NOMO-1 treated with dmso at 0.1 percent for 144 hours (cell line): ENCODE measurements around the gene GRIN1.

Source experiments
- DNase-seq: peaks from one replicate; lab custom pipeline; 2025; ENCODE audit not compliant: unreplicated experiment; lab: John Stamatoyannopoulos, UW

Gene GRIN1

GRCh38 chr9:137205126-137206069 lies 66.4 kb downstream of the GRIN1 start, which contains the start of the genes NDOR1 and TMEM203:
NDOR1 (plus strand) TSS chr9:137205700; CDS start chr9:137205778, 78 bp downstream.
TMEM203 (minus strand) TSS chr9:137205648; CDS start chr9:137205414, 234 bp downstream.
- peak; percentile 88 for DNase-seq

- DNase-seq, result no peak
Measured at GRCh38 chr9:137206602-137207001, 67.6 kb downstream of the GRIN1 start.

GRCh38 chr9:137211532-137211931 lies 72.6 kb downstream of the GRIN1 start:
- DNase-seq, result no peak

DNA sequence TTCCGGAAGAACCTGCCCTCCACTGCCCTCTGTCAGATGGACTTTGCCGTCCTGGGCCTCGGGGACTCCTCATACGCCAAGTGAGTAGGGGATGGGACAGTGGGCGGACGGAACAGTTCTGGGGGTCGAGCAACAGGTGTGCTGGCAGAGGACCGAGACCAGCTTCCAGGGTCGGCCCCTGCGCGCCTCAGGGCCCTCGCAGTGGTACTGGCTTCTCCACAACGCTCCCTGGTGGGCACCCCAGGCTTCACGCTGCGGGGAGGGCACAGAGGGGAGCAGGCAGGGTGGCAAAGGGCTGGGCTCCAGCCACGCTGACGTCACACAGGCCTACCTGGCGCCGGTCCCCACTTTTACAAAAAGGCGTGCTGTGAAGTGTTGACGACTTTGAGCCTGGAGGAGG lies 73.6 kb downstream of the GRIN1 start:
- DNase-seq, result no peak

DNA sequence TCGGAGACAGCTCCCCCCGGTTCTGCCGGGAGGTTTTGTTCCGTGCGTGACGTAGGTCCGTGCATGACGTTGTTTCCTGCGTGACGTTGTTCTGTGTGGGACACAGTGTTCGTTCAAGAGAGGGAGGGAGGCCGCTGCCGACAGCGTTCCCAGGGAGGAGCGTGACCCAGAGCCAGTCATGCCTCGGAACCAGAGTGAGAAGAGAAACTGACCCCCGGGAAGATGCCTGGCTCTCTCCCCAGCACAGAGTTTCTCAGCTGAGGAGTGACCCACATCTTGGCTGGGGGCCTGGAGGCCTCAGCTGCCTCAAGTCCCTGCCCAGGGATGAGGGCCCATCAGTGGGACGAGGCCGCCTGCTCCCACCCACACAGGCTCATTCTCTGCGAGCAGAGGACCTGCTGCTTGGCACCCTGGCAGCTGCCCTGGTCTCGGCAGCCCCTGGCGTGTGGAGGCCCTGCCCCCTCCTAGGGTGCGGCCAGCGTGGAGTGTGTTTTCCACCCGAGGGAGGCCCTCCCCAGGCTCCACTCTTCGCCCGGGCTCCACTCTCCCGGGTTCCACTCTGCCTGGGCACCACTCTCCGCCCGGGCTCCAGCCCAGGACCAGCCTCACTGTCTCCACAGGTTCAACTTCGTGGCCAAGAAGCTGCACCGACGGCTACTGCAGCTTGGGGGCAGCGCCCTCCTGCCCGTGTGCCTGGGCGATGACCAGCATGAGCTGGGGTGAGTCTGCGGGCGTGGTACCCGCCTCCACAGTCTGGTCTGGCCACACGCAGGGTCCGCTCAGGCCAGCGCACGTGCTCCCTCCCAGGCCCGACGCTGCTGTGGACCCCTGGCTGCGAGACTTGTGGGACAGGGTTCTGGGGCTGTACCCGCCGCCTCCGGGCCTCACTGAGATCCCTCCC lies 74.5 kb downstream of the GRIN1 start:
- no peak for DNase-seq

DNA sequence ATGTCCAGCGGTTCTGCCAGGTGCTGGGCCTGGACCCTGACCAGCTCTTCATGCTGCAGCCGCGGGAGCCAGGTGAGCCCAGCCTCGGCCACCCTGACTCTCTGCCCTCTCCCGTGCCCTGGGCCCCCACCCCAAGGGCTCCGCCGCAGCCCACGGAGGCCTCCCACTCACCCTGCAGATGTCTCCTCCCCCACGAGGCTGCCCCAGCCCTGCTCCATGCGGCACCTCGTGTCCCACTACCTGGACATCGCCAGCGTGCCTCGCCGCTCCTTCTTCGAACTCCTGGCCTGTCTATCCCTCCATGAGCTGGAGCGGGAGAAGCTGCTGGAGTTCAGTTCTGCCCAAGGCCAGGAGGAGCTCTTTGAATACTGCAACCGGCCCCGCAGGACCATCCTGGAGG lies 75.7 kb downstream of the GRIN1 start:
- DNase-seq, result no peak

DNA sequence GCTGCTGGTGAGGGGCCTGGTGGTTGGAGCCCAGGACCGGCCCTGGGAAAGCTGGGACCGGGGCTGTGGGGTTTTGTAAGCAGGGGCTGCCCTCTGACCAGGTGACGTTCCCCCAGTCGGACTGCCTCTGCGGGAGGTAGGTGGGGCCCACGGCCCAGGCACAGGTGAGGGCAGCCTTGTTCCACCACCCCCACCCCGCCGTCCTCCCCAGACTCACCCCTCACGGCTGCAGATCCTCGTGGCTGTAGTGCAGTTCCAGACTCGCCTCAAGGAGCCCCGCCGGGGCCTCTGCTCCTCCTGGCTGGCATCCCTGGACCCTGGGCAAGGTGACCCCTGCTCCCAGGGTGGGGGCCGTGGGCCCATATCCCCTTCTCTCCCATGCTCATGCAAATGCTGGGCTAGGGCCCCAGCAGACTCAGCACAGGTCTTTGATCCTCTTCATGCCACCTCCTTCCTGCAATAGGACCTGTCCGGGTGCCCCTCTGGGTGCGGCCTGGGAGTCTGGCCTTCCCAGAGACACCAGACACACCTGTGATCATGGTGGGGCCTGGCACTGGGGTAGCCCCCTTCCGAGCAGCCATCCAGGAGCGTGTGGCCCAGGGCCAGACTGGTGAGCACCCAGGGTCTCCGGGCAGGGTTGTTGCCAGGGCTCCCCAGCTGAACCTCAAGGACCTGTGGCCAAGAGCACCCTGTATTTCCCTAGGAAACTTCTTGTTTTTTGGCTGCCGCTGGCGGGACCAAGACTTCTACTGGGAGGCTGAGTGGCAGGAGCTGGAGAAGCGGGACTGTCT lies 76.4 kb downstream of the GRIN1 start:
- no peak for DNase-seq

DNA sequence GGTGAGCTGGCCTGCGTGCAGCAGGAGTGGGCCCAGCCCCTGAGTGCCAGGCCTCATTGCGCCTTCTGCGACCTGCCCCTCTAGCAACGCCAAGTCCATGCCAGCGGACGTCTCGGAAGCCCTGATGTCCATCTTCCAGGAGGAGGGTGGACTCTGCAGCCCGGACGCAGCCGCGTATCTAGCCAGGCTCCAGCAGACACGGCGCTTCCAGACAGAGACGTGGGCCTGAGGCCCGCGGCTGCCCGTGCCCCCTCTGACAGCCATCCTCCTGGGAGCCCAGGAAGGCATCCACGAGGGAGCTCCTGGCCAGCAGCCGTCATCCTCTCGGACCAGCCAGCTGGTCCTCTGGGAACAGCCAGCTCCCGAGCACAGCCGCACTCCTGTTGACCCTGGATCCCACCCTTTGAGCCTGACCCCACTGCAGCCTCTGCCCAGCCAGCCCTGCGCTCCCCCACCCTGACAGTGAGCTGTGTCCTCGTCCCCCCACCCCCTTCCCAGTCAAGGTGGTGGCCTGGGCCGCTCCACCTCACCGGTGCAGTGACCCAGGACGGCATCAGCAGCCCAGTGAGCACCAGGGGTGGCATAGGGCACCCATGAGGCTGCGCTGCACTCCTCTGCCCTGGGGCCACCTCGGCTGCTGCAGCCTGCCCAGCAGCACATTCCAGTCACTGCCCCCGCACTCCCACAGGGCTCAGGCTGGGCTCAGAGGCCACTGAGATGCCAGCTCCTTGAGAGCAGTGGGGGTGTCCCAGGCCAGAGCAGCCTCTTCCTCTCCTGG lies 77.4 kb downstream of the GRIN1 start:
- no peak for DNase-seq

DNA sequence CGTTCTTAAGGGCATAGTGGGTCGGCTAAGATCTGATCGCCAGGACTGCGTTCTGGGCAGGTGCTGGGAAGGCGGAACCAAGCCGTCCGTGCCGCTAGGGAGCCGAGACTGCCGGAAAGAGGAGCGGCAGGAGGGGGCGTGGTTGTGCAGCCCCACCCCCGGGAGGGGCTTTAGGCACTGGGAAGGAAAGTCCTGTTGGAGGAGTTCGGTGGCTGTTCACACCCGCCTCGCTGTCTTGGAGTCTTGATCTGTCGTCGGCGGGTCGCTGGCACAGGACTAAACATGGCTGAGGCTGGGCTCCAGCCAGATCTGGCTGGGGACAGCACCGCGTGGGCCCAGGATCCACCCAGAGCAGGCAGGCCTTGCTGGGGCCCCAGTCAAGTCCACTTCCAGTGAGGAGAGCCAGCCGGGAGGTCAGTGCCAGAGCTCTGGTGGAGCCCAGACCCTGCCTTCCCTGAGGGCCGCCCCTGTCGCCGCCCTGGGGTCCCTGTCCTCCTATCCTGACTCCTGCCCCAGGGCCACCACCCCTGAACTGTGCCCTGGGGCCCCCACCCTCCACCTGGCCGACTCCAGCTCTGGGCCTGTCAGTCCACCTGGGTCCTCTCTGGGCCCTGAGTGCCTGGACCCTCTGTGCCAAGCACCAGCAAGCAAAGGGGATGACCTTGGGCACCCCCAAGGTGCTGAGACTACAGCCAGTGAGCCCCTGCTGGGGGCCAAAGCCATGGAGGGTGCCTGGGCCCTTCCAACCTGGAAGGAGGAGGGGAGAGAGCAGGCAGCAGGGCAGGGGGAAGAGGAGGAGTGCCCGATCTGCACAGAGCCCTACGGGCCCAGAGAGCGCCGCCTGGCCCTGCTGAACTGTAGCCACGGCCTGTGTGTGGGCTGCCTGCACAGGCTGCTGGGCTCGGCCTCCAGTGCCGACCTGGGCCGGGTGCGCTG lies 78.6 kb downstream of the GRIN1 start:
- no peak for DNase-seq

DNA sequence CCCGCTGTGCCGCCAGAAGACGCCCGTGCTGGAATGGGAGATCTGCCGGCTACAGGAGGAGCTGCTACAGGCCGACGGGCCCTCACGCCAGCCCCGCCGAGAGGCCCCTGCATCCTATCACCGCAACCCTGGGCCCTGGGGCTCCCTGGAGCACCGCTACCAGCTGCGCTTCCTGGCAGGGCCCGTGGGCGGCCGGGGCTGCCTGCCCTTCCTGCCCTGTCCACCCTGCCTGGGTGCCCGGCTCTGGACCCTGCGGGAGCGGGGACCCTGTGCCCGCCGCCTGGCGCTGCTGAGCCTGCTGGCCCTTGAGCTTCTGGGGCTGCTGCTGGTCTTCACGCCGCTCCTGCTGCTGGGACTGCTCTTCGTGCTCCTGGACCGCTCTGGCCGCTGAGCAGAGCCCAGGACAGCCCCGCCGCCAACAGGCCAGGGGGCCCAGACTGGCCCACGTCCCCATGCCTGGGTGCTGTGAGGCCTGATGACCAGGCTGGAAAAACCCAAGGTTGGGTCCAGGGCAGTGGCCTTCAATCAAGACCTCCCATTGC lies 79.3 kb downstream of the GRIN1 start:
- DNase-seq, result no peak
